ENCODE data around the gene CPTP. TPM values are rescaled to one million over a fixed set of nuclear protein-coding genes. Genes with fewer than 3 reads are reported as not detected.

The CPTP gene
- polyA plus RNA-seq, 1 donor from 2014 or later = 9.9 TPM

DNA sequence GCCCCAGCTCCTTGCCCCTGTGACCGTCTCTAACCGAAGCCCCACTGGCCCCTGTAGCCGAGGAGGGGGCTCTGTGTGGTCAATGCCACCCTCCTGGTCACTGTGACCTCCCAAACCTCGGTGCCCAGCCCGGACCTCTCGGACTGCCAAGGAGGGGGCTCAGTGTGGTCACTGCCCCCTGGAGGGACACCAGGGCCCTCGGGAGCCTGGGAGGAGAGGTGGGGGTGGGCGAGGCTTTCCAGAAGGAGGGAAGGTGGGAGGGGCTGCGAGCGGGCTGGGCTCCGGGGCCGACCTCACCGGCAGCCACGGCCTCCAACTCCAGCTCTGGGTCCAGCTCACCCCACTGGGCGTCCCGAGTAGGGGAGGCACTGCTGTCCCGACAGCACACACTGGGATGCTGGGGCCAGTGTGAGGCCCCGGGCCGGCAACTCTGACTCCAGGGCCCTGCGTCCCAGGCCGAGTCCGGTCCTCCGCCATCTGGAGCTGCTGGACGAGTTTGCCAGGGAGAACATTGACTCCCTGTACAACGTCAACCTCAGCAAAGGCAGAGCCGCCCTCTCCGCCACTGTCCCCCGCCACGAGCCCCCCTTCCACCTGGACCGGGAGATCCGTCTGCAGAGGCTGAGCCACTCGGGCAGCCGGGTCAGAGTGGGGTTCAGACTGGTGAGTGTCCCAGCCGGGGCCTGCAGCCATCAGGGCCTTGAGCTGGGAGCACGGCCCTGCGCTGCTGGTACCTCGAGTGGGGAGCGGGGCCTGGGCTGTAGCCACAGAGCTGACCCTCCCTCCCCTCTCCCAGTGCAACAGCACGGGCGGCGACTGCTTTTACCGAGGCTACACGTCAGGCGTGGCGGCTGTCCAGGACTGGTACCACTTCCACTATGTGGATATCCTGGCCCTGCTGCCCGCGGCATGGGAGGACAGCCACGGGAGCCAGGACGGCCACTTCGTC lies 38.0 kb upstream of the CPTP start:
- no peak overlapping the region for H2AFZ ChIP-seq (ENCODE audit: low read depth, low read length)
- H3F3A ChIP-seq (ENCODE audit: insufficient read depth, low read length, poor library complexity, severe bottlenecking) = no peaks in the 10 kb centered on the region
- H4K20me1 ChIP-seq (ENCODE audit: insufficient read depth) = no peaks in the 10 kb centered on the region
- no peaks in the 10 kb centered on the region for H3K9me2 ChIP-seq (ENCODE audit: insufficient read depth, low read length)
- H3K4me3 ChIP-seq (ENCODE audit: low read length) = no peak overlapping the region
- no peaks in the 10 kb centered on the region for H3K79me2 ChIP-seq (replicated peaks; ENCODE audit: insufficient read depth, low read length)
- TF ChIP-seq EP300 (conservative IDR thresholded peaks at IDR 0.05; ENCODE audit: poor library complexity, severe bottlenecking) = no peak
- TF ChIP-seq REST (IDR thresholded peaks at IDR 0.05; ENCODE audit: borderline replicate concordance) = no peak
- no peak for TF ChIP-seq TAF1 (IDR thresholded peaks at IDR 0.05; ENCODE audit: low read depth)
- TF ChIP-seq POLR2AphosphoS5 (IDR thresholded peaks at IDR 0.05) = no peak
- TF ChIP-seq SMC3 (conservative IDR thresholded peaks at IDR 0.05; ENCODE audit: poor library complexity) = no peak
- no peak for TF ChIP-seq MXI1 (conservative IDR thresholded peaks at IDR 0.05; ENCODE audit: poor library complexity, severe bottlenecking)
- TF ChIP-seq EZH2 (IDR thresholded peaks at IDR 0.05; ENCODE audit: borderline replicate concordance, insufficient read depth, low read length, poor library complexity, severe bottlenecking) = no peak
- no peak for TF ChIP-seq RAD21 (conservative IDR thresholded peaks at IDR 0.05)
- TF ChIP-seq, protein P1, sequence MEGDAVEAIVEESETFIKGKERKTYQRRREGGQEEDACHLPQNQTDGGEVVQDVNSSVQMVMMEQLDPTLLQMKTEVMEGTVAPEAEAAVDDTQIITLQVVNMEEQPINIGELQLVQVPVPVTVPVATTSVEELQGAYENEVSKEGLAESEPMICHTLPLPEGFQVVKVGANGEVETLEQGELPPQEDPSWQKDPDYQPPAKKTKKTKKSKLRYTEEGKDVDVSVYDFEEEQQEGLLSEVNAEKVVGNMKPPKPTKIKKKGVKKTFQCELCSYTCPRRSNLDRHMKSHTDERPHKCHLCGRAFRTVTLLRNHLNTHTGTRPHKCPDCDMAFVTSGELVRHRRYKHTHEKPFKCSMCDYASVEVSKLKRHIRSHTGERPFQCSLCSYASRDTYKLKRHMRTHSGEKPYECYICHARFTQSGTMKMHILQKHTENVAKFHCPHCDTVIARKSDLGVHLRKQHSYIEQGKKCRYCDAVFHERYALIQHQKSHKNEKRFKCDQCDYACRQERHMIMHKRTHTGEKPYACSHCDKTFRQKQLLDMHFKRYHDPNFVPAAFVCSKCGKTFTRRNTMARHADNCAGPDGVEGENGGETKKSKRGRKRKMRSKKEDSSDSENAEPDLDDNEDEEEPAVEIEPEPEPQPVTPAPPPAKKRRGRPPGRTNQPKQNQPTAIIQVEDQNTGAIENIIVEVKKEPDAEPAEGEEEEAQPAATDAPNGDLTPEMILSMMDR (IDR thresholded peaks at IDR 0.05; ENCODE audit: poor library complexity, severe bottlenecking) = no peak
- H3K27me3 ChIP-seq (ENCODE audit: insufficient read depth, low read depth, low read length) = no peaks in the 10 kb centered on the region
- H3K9me3 ChIP-seq (ENCODE audit: low read length) = no peaks in the 10 kb centered on the region
- H3K36me3 ChIP-seq (ENCODE audit: insufficient read depth, low read length) = no peaks in the 10 kb centered on the region
- H3K9ac ChIP-seq (ENCODE audit: low read length) = no peak overlapping the region
- no peak overlapping the region for H3K4me2 ChIP-seq (ENCODE audit: low read length)
- H3K27ac ChIP-seq (ENCODE audit: low read length) = no peak overlapping the region

DNA sequence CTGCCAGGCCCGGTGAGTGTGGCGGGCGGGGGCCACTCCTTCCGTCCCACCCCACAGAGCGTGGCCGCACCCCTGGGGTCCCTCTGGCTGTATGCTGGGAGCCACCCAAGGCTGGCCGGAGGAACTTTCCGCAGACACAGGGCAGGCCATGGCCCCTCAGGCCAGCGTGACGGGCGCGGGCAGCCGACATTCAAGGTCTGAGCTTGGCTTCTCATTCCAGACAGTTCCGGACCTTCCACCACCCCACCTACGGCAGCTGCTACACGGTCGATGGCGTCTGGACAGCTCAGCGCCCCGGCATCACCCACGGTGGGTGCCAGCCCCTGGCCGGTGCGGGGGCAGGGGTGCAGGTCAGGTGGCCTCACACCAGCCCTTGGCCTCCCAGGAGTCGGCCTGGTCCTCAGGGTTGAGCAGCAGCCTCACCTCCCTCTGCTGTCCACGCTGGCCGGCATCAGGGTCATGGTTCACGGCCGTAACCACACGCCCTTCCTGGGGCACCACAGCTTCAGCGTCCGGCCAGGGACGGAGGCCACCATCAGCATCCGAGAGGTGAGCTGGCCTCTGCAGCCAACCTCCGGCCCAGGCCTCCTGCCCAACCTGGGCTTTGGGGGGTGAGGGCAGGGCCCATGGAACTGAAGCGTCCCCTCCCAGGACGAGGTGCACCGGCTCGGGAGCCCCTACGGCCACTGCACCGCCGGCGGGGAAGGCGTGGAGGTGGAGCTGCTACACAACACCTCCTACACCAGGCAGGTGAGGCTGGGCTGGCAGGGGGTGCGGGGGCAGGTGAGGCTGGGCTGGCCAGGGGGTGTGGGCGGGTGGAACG lies 37.1 kb upstream of the CPTP start:
- H3K27me3 ChIP-seq (ENCODE audit: insufficient read depth, low read depth, low read length) = no peaks in the 10 kb centered on the region

More for the DNA sequence above, 37.1 kb upstream of the CPTP start:
- TF ChIP-seq TAF1 (IDR thresholded peaks at IDR 0.05; ENCODE audit: low read depth) (no peak), EP300 (conservative IDR thresholded peaks at IDR 0.05; ENCODE audit: poor library complexity, severe bottlenecking) (no peak), REST (IDR thresholded peaks at IDR 0.05; ENCODE audit: borderline replicate concordance) (no peak), EZH2 (IDR thresholded peaks at IDR 0.05; ENCODE audit: borderline replicate concordance, insufficient read depth, low read length, poor library complexity, severe bottlenecking) (no peak), RAD21 (conservative IDR thresholded peaks at IDR 0.05) (no peak), POLR2AphosphoS5 (IDR thresholded peaks at IDR 0.05) (no peak), SMC3 (conservative IDR thresholded peaks at IDR 0.05; ENCODE audit: poor library complexity) (no peak), MXI1 (conservative IDR thresholded peaks at IDR 0.05; ENCODE audit: poor library complexity, severe bottlenecking) (no peak)
- TF ChIP-seq, protein P1 (IDR thresholded peaks at IDR 0.05; ENCODE audit: poor library complexity, severe bottlenecking) = no peak
- H3K4me2 ChIP-seq (ENCODE audit: low read length) = no peak overlapping the region
- no peak overlapping the region for H3K9ac ChIP-seq (ENCODE audit: low read length)
- no peaks in the 10 kb centered on the region for H3K36me3 ChIP-seq (ENCODE audit: insufficient read depth, low read length)
- H3K4me3 ChIP-seq (ENCODE audit: low read length) = no peak overlapping the region
- H3K27ac ChIP-seq (ENCODE audit: low read length) = no peak overlapping the region
- H3K9me2 ChIP-seq (ENCODE audit: insufficient read depth, low read length) = no peaks in the 10 kb centered on the region
- H4K20me1 ChIP-seq (ENCODE audit: insufficient read depth) = no peaks in the 10 kb centered on the region
- H2AFZ ChIP-seq (ENCODE audit: low read depth, low read length) = no peak overlapping the region
- no peaks in the 10 kb centered on the region for H3K9me3 ChIP-seq (ENCODE audit: low read length)
- no peaks in the 10 kb centered on the region for H3F3A ChIP-seq (ENCODE audit: insufficient read depth, low read length, poor library complexity, severe bottlenecking)
- no peaks in the 10 kb centered on the region for H3K79me2 ChIP-seq (replicated peaks; ENCODE audit: insufficient read depth, low read length)

Measured in neural cell (in vitro differentiated cells).